DMS53 treated with DMSO at 0.1 percent for 48 hours (cell line): ENCODE results near the gene ALDH1B1.
A peak's percentile ranks its signal among the peaks of the same experiment; 100 is the strongest.

Experiments
- DNase-seq: peaks from one replicate; lab custom pipeline; 2025; ENCODE audit not compliant: unreplicated experiment; lab: John Stamatoyannopoulos, UW

ALDH1B1 gene

GRCh38 chr9:38392235-38393127 lies at the start of gene ALDH1B1:
Gene ALDH1B1 (plus strand): TSS chr9:38392702. CDS start chr9:38395749, 3,047 bp downstream.
- DNase-seq = peak; percentile 57

DNA sequence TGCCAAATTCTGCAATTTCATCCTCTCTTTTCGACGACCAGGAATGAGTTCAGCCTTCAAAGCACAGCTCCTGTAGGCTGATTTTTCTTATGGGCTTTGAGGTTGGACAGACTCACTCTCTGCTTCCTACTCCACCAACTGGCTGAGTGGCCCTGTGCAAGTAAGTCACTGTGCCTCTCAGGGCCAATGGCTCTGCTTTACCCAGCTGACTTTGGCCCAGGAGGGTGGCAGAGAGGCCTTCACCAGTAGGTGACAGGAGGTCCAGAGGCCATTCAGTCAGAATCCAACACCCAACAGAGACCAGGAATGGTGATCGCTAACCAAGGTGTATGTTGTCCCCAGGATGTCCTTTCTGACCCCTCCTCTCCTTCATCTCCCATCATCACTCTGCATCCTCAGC lies 49.5 kb upstream of the ALDH1B1 start:
- DNase-seq = no peak

- no peak for DNase-seq
Measured at GRCh38 chr9:38343552-38343951, 49.0 kb upstream of the ALDH1B1 start.

DNA sequence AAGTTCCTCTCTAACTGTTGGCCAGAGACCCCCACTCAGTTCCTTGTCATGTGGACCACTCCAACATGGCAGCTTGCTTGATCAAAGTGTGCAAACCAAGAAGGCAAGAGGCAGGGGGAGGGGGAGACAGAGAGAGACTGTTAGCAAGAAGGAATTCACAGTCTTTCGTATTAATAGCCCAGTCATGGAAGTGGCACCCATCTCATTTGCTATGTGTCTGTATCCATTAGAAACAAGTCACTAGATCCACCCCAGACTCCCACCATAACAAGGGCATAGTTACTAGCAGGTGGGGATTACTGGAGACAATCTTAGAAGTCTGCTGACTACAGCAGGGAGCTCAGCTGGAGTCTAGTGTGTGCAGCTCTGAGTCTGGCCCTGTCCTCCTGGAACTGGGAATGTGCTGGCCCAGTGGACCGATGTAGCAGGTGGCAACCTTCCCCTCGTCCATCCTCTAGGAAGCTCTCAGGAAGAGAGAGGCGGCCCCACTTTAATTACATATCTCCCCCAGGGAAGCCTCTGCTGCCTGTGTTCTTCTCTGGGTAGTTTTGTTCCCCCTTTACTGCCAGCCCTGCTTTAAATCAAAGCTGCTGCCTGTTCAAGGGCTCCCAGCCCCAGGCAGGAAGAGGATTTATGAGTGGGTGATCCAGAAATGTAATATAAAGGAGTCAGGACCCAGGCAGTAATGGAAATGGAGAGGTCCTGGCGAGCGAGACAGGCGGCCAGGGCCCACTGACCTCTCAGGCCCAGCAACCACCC lies 47.8 kb upstream of the ALDH1B1 start:
- DNase-seq = no peak

GRCh38 chr9:38345851-38346755 lies 46.4 kb upstream of the ALDH1B1 start:
- DNase-seq = no peak

GRCh38 chr9:38346811-38347210 lies 45.7 kb upstream of the ALDH1B1 start:
- no peak for DNase-seq

- no peak for DNase-seq
Measured at GRCh38 chr9:38347271-38347671, 45.2 kb upstream of the ALDH1B1 start.

DNA sequence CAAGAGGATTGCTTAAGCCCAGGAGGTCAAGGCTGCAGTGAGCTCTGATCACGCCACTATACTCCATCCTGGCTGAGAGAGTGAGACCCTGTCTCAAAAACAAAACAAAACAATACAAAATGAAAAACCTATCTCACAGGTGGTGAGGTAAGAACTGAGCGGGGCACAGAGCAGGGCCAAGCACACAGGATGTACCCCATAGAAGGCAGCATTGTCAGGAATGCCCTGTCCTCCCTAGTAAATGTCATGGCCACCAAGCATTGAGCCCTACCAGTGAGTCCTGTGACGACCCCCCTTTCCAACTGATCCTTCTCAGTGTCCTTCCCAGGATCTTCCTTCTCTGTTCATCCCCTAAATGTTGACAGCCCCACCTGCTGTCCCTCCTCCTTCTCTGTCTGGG lies 44.6 kb upstream of the ALDH1B1 start:
- no peak for DNase-seq

GRCh38 chr9:38350529-38350928 lies 42.0 kb upstream of the ALDH1B1 start:
- DNase-seq = no peak

- no peak for DNase-seq
Measured at GRCh38 chr9:38352530-38353328, 39.8 kb upstream of the ALDH1B1 start.

GRCh38 chr9:38355115-38355514 lies 37.4 kb upstream of the ALDH1B1 start:
- DNase-seq = no peak

DNA sequence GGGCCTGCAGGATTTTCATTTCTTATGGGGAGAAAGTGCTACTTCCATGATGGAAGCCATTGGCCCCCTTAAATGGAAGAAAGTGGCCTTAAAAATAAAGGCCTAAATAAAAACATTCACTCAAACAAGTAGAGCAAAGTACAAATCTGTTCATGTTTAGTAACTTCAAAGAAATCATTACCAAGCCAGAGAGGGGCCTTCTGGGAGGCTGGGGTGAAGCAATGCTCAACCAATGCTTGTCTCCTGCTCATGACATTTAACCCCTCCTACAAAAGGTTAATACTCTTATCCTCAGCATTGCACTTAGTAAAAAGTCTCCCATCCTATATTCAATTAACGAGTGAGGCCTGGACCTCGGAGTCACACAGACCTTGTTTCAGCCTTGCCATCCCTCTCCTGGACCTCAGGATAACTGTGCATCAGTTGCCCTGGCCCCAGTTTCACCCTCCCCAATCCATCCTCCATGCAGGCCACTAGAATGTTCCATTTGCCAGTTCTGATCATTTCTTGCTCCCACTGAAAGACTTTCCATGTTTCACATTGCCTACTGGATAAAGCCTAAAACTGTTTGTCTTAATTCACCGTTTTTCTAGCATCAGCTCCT lies 36.9 kb upstream of the ALDH1B1 start:
- DNase-seq = no peak

- DNase-seq = no peak
Measured at GRCh38 chr9:38356851-38357250, 35.7 kb upstream of the ALDH1B1 start.

DNA sequence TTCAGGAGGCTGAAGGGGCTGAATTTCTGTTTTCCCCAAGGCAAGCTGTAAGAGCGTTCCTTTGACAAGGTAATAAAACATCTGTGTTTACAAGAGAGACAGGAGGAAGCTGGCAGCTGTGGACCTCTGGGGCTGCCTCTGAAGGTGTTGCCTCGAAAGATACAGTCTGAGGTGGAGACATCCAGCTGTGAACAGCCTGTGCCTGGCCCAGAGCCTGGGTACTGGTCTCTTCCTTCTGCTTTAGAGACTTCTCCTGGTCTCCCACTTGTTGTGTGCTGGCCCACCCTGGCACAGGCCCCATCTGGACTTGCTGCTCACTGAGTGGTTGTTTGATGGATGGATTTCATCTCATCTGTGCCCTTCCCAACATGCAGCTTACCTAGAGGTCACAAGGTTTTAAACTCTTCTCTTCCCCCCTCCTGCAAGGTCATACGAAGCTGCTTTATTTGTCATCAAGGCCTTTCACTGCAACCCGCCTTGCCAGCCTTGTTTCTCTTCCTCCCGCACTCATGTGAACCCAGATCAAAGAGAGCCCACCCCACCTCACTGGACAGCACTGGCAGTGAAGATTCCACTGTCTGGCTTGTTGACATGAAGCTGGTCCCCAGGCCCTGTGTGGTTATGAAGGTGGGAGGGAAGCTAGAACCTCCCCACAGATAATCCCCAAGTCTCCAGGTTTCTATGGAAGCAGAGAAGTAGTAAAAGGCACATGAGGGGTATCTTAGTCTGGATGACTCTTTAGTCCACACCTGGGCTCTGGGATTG lies 35.0 kb upstream of the ALDH1B1 start:
- no peak for DNase-seq

DNA sequence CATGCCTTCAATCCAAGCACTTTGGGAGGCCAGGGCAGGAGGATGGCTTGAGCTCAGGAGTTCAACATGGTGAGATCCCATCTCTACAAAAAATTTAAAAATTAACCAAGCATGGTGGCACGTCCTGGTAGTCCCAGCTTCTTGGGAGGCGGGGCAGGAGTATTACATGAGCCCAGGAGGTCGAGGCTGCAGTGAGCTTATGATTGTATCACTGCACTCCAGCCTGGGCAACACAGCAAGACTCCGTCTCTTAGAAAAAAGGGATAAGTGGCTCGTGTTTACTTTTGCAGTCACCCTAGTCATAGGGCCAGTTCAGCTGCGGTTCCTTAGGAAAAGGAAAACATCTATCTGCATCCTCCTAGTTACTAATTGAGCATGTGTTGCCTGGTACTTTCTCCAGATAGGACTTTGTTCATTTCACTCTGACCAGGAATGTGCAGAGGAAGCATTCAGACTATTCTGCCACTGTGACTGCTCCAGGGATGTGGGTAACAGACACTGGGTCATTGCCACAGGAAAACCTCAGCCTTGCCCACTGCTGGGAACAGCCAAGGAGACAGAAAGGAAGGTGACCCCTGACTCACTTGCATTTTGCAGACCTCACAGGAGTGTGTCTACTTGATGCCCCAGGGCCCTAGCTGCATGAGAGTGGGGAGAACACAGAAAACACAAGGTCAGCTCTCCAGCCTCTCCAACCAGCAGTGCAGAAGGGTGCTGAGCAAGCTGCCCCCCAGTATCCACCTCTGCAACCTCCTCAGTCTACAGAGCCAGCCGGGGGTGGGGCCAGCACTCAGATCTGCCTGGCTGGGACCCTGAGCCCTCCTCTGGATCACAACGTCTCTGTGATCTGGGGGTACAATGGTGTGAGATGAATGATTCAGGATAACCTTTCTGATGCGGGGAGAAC lies 33.9 kb upstream of the ALDH1B1 start:
- no peak for DNase-seq

GRCh38 chr9:38359297-38359653 lies 33.2 kb upstream of the ALDH1B1 start:
- no peak for DNase-seq

DNA sequence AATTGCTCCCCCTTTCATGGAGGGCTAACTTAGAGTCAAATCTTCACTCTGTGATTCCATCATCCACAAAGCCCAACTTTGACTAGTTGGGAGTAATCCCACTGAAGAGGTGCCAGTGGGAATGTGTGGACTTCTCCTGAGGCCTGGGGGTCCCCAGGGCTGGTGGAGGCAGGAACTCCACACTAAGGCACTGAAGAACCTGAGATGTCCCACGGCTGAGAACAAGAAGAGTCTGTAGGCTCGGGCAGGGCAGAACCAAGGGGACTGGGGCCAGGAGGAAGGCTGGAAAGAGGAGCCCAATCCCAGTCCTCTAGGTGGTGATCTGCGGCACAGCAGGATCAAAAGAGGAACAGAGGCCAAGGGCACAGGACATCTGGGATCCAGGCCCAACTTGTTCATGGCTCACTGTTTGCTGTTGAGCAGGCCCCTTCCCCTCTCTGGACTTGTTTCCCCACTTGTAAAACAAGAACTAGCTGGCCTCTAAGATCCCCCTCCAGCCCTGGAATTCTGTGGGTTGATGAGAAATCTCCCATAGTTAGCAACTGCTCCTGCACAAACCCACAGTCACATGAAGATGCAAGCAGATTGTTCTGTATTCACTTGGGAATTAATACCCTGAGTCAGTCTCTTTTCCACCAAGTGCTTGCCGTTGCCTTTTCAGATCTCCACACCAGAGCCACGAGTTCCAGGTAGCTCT lies 32.7 kb upstream of the ALDH1B1 start:
- no peak for DNase-seq
